SU-DHL-6 (cell line): ENCODE data around the gene NPPA.

Experiments used
- H2AFZ ChIP-seq: fragments of 200-600 bp; sonication (generic); 2 replicates; pipeline ENCODE4 v1.6.1; 2014; ENCODE audit warnings: low read depth, mild to moderate bottlenecking, moderate library complexity, mixed read lengths, antibody characterized with exemption, low read length; ENCODE audit not compliant: severe bottlenecking
- H3F3A ChIP-seq: fragments of 200-600 bp; shearing (Covaris generic); 2 replicates; pipeline ENCODE4 v1.6.0; 2016; ENCODE audit warnings: antibody characterized with exemption, mild to moderate bottlenecking; ENCODE audit not compliant: insufficient read depth
- H3K27ac ChIP-seq: fragments of 200-600 bp; sonication (generic); 2 replicates; pipeline ENCODE4 v1.5.1; 2016; ENCODE audit warnings: low read depth, mild to moderate bottlenecking, low read length, moderate library complexity, mixed read lengths
- H3K27me3 ChIP-seq: fragments of 200-600 bp; sonication (generic), shearing (Covaris generic); 2 replicates; pipeline ENCODE4 v1.6.0; 2014; ENCODE audit warnings: mild to moderate bottlenecking, low read length
- H3K36me3 ChIP-seq: fragments of 200-600 bp; sonication (generic); 2 replicates; pipeline ENCODE4 v1.6.1; 2014; ENCODE audit warnings: mild to moderate bottlenecking, low read length, mixed read lengths
- H3K4me2 ChIP-seq: fragments of 300-600, 200-600 bp; shearing (Covaris generic), sonication (generic); 2 replicates; pipeline ENCODE4 v1.6.0; 2014; ENCODE audit warnings: low read length, low read depth, mild to moderate bottlenecking; ENCODE audit not compliant: poor library complexity, severe bottlenecking
- H3K4me3 ChIP-seq: fragments of 200-600 bp; sonication (generic); 2 replicates; pipeline ENCODE4 v1.5.1; 2014; ENCODE audit warnings: antibody characterized with exemption, low read length, mild to moderate bottlenecking, mixed read lengths; ENCODE audit not compliant: insufficient read depth, poor library complexity, severe bottlenecking
- H3K79me2 ChIP-seq: fragments of 200-600 bp; sonication (generic); 2 replicates; pipeline ENCODE4 v1.6.1; 2014; ENCODE audit warnings: mild to moderate bottlenecking, low read length, moderate library complexity; ENCODE audit not compliant: insufficient read depth
- H3K9ac ChIP-seq: fragments of 200-600 bp; sonication (generic); 2 replicates; pipeline ENCODE4 v1.7.0; 2014; ENCODE audit warnings: mild to moderate bottlenecking, low read length
- H3K9me2 ChIP-seq: fragments of 200-600 bp; sonication (generic); replicated peaks from 2 replicates; pipeline ENCODE4 v1.6.1; 2014; ENCODE audit warnings: low read length; ENCODE audit not compliant: insufficient read depth
- H3K9me3 ChIP-seq: fragments of 200-600 bp; sonication (generic); 2 replicates; pipeline ENCODE4 v1.6.1; 2014; ENCODE audit warnings: low read length, mixed read lengths; ENCODE audit not compliant: insufficient read depth
- H4K20me1 ChIP-seq: fragments of 200-600 bp; sonication (generic); 2 replicates; pipeline ENCODE4 v1.6.1; 2014; ENCODE audit warnings: low read depth, mild to moderate bottlenecking, antibody characterized with exemption, low read length, moderate library complexity, mixed read lengths
- CTCF ChIP-seq: fragments of 200-600 bp; sonication (generic); IDR thresholded peaks from one replicate; pipeline ENCODE4 v1.5.1; 2017; ENCODE audit warnings: antibody characterized with exemption, mild to moderate bottlenecking, low read length, moderate library complexity; ENCODE audit not compliant: insufficient read depth, poor library complexity, severe bottlenecking
- EZH2phosphoT487 ChIP-seq: fragments of 200-600 bp; sonication (generic), shearing (Covaris generic); conservative IDR thresholded peaks from 2 replicates; pipeline ENCODE4 v1.6.1; 2018; ENCODE audit warnings: mild to moderate bottlenecking, antibody characterized with exemption, low read length, moderate library complexity, mixed read lengths

NPPA gene

GRCh38 chr1:11838349-11839272, 9.0 kb downstream of the NPPA start:
- H3F3A ChIP-seq = no peaks in the 10 kb centered on the region
- no peak overlapping the region for H2AFZ ChIP-seq
- H3K9me2 ChIP-seq = no peaks in the 10 kb centered on the region
- H4K20me1 ChIP-seq = no peaks in the 10 kb centered on the region
- H3K4me3 ChIP-seq = no peak overlapping the region
- H3K36me3 ChIP-seq = peaks cover 3% of the 10 kb centered on the region; the same call in 1 of the 2 replicates
- no peaks in the 10 kb centered on the region for H3K79me2 ChIP-seq
- H3K27me3 ChIP-seq = no peaks in the 10 kb centered on the region
- H3K9me3 ChIP-seq = no peaks in the 10 kb centered on the region
- TF ChIP-seq CTCF = peak; percentile 86
- no peak for TF ChIP-seq EZH2phosphoT487
- no peak overlapping the region for H3K4me2 ChIP-seq
- no peak overlapping the region for H3K27ac ChIP-seq
- H3K9ac ChIP-seq = no peak overlapping the region

GRCh38 chr1:11837767-11838348, 9.7 kb downstream of the NPPA start:
- H3K27me3 ChIP-seq = no peaks in the 10 kb centered on the region
- no peak overlapping the region for H3K4me2 ChIP-seq
- no peaks in the 10 kb centered on the region for H3F3A ChIP-seq
- H3K9ac ChIP-seq = no peak overlapping the region
- H2AFZ ChIP-seq = no peak overlapping the region
- H3K4me3 ChIP-seq = no peak overlapping the region
- TF ChIP-seq CTCF (no peak), EZH2phosphoT487 (no peak)
- H3K79me2 ChIP-seq = no peaks in the 10 kb centered on the region
- no peak overlapping the region for H3K27ac ChIP-seq
- no peaks in the 10 kb centered on the region for H3K9me2 ChIP-seq
- no peaks in the 10 kb centered on the region for H3K9me3 ChIP-seq
- no peaks in the 10 kb centered on the region for H4K20me1 ChIP-seq
- H3K36me3 ChIP-seq = peaks cover 3% of the 10 kb centered on the region; the same call in 1 of the 2 replicates

- Histone ChIP-seq H3K9me3 (no peaks in the 10 kb centered on the region), H3K79me2 (no peaks in the 10 kb centered on the region), H3K4me2 (no peak overlapping the region), H2AFZ (no peak overlapping the region), H3K27ac (no peak overlapping the region), H3K27me3 (no peaks in the 10 kb centered on the region), H3K4me3 (no peak overlapping the region), H4K20me1 (no peaks in the 10 kb centered on the region), H3F3A (no peaks in the 10 kb centered on the region), H3K9me2 (no peaks in the 10 kb centered on the region), H3K9ac (no peak overlapping the region), H3K36me3 (peaks cover 3% of the 10 kb centered on the region; the same call in 1 of the 2 replicates)
- TF ChIP-seq EZH2phosphoT487 = no peak
- no peak for TF ChIP-seq CTCF
Measured at GRCh38 chr1:11836955-11837766, 10.4 kb downstream of the NPPA start.
